SH-SY5Y (cell line): ENCODE results near the gene MANF.

Source experiments
- GATA2 ChIP-seq: IDR thresholded peaks from 2 replicates; pipeline ENCODE4 v1.6.1; 2011; ENCODE audit warnings: mild to moderate bottlenecking, low read depth, low read length
- GATA3 ChIP-seq: IDR thresholded peaks from 2 replicates; pipeline ENCODE4 v1.6.1; 2011; ENCODE audit warnings: low read depth, mild to moderate bottlenecking, low read length, moderate library complexity

DNA sequence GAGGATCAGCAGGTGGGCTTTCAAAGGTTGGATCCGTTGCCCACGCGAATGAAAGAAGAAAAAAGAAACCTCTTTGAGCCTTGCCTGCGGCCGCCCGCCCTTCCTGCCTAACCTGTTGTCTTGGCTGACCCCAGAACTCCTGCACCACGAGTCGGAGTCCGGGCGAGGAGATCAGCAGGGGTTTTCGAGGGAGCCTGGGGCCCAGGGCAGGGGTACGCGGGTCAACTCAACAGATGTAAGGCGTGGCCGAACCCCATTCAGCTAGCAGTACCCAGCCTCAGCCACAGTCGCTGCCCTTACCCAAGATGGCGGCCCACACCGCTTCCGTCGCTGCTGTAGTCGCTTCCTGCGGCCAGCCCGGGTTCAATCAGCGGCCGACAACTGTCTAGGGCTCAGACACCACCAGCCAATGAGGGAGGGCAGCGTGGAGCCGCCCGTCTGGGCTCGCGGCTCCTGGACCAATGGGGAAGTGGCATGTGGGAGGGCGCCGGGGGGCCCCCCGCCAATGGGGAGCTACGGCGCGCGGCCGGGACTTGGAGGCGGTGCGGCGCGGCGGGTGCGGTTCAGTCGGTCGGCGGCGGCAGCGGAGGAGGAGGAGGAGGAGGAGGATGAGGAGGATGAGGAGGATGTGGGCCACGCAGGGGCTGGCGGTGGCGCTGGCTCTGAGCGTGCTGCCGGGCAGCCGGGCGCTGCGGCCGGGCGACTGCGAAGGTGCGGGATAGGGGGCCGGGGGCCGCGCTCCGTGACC is at the start of gene MANF:
- TF ChIP-seq GATA3 (no peak), GATA2 (no peak)
